PC-3 (cell line): ENCODE data around the gene LIX1L.
A peak's percentile ranks its signal among the peaks of the same experiment; 100 is the strongest.

Experiments
- EZH2 ChIP-seq: fragments of 300-600 bp; sonication (generic); IDR thresholded peaks from one replicate; pipeline ENCODE4 v1.6.1; 2017; ENCODE audit warnings: antibody characterized with exemption, mild to moderate bottlenecking, low read length; ENCODE audit not compliant: unreplicated experiment
- EZH2phosphoT487 ChIP-seq: fragments of 300-600 bp; sonication (generic); IDR thresholded peaks from 2 replicates; pipeline ENCODE4 v1.6.1; 2018; ENCODE audit warnings: mild to moderate bottlenecking, antibody characterized with exemption, low read length, borderline replicate concordance
- TF ChIP-seq, protein P1 (sequence below): fragments of 300-600 bp; sonication (generic); conservative IDR thresholded peaks from 2 replicates; pipeline ENCODE4 v1.5.1; 2017; ENCODE audit warnings: antibody characterized with exemption, low read depth, mild to moderate bottlenecking, low read length

DNA sequence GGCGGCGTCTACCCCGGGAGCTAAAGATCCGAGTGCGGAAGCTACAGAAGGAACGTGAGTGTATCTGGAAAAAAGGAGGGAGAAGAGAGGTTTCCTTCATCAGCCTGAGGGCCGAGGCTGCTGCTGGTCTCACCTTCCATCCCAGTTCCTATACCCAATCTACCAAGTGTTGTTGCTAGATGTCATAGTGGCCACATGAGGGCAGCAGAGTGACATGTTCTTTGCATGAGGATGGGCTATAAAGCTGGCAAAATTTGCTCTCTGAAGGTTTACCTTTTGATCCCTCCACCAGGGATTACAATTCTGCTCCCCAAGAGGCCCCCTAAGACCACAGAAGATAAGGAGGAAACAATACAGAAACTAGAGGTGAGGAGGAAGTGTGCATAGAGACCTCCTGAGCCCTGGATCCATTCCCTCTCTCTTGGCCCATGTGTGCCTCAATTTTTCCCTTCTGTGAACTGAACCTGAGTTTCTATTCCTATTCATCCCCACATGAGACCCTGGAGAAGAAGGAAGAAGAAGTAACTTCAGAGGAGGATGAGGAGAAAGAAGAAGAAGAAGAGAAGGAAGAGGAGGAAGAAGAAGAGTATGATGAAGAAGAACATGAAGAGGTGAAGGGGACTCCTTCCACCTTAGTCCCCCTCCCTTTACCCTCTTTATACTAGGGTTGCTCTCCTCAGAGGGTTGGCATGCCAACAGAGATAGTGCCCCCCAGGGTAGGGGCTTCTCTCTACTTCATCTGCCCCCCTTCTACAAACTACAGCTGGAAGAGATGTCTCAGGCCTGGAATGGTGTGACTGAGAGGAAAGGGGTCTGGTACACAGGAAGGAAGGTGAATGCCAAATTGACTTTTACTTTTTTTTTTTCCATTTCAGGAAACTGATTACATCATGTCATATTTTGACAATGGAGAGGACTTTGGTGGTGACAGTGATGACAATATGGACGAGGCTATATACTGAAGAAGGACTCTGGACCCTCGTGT lies 20.0 kb upstream of the LIX1L start:
- TF ChIP-seq, protein P1, sequence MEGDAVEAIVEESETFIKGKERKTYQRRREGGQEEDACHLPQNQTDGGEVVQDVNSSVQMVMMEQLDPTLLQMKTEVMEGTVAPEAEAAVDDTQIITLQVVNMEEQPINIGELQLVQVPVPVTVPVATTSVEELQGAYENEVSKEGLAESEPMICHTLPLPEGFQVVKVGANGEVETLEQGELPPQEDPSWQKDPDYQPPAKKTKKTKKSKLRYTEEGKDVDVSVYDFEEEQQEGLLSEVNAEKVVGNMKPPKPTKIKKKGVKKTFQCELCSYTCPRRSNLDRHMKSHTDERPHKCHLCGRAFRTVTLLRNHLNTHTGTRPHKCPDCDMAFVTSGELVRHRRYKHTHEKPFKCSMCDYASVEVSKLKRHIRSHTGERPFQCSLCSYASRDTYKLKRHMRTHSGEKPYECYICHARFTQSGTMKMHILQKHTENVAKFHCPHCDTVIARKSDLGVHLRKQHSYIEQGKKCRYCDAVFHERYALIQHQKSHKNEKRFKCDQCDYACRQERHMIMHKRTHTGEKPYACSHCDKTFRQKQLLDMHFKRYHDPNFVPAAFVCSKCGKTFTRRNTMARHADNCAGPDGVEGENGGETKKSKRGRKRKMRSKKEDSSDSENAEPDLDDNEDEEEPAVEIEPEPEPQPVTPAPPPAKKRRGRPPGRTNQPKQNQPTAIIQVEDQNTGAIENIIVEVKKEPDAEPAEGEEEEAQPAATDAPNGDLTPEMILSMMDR, result peak; percentile 97
- TF ChIP-seq EZH2, result no peak
- no peak for TF ChIP-seq EZH2phosphoT487
